ENCODE results near the gene SORT1. TPM values are rescaled to one million over a fixed set of nuclear protein-coding genes. Genes with fewer than 3 reads are reported as not detected.
"Not testable (repeated sequence)": the region's sequence is repeated elsewhere in the genome, so short reads cannot be mapped to it uniquely, and the experiment has no call there.

SORT1 gene
- total RNA-seq, 1 donor from 2014 or later, result 183 TPM

DNA sequence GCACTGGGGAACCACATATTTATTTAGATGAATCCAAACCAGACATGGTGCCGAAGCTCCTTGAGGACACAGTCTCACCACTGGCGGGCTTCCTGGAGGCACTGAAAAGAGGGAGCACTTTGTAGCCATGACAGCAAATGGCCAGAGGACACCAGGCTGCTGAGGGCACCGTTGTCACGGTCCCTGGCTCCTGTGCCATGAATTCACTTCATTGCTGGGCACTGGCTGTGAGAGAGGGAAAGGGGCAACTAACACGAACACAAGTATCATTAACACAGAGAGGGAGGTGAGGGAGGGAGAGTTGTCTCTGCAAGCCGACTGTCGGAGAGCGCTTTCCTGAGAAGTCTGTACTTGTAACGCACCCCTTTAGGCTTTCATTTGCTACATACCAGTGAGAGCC, 105.4 kb downstream of the SORT1 start:
- no peak for DNase-seq
- no peak overlapping the region for H3K27ac ChIP-seq
- intact Hi-C loops (cut with DNase I), result no loop called here
- H3K4me3 ChIP-seq, result no peak overlapping the region
- H3K9me3 ChIP-seq, result no peaks in the 10 kb centered on the region
- no peaks in the 10 kb centered on the region for H3K36me3 ChIP-seq
- no peak for ATAC-seq
- no peaks in the 10 kb centered on the region for H3K4me1 ChIP-seq
- H3K27me3 ChIP-seq, result no peaks in the 10 kb centered on the region
- TF ChIP-seq, protein P1, sequence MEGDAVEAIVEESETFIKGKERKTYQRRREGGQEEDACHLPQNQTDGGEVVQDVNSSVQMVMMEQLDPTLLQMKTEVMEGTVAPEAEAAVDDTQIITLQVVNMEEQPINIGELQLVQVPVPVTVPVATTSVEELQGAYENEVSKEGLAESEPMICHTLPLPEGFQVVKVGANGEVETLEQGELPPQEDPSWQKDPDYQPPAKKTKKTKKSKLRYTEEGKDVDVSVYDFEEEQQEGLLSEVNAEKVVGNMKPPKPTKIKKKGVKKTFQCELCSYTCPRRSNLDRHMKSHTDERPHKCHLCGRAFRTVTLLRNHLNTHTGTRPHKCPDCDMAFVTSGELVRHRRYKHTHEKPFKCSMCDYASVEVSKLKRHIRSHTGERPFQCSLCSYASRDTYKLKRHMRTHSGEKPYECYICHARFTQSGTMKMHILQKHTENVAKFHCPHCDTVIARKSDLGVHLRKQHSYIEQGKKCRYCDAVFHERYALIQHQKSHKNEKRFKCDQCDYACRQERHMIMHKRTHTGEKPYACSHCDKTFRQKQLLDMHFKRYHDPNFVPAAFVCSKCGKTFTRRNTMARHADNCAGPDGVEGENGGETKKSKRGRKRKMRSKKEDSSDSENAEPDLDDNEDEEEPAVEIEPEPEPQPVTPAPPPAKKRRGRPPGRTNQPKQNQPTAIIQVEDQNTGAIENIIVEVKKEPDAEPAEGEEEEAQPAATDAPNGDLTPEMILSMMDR (IDR thresholded peaks at IDR 0.05), result no peak

DNA sequence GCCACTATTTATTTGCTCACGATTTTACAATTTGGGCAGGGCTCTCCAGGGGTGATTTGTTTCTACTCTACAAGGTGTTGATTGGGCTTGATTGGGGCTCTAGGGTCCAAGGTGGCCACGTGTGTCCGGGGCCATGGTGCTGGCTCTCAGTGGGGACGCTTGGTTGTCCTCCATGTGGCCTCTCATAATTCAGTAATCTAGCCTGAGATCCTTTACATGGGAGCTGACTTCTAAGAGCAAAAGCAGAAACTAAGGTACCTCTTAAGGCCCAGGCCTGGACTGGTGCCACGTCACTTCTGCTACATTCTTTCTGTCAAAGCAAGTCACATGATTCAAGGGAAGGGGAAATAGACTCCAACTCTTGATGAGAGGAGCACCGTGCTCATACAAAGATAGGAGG, 106.7 kb downstream of the SORT1 start:
- TF ChIP-seq, protein P1 (IDR thresholded peaks at IDR 0.05), result no peak
- H3K4me3 ChIP-seq, result no peak overlapping the region
- no peaks in the 10 kb centered on the region for H3K27me3 ChIP-seq
- intact Hi-C loops (cut with DNase I), result no loop called here
- no peaks in the 10 kb centered on the region for H3K4me1 ChIP-seq
- ATAC-seq (peak; percentile 87), DNase-seq (no peak)
- no peaks in the 10 kb centered on the region for H3K36me3 ChIP-seq
- peak overlapping the region; percentile 9 for H3K27ac ChIP-seq
- no peaks in the 10 kb centered on the region for H3K9me3 ChIP-seq

DNA sequence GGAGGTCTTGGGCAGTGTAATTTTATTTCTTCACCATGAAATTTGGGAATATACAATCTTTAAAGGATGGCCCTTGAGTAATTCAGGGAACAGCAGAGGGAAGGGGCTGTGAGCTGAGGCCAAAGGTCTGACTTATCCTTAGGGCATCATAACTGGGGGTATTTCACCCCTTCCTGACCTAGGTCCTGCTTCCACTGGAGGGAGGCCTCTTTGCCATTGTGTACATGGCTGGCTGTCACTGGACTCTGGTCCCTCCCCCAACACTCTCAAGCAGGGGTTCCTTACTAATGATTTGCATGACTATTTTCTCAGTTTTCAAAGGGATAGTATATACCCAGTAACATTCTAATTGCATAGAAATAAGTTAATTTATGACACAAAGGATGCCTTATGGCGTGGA, 107.6 kb downstream of the SORT1 start:
- TF ChIP-seq, protein P1 (IDR thresholded peaks at IDR 0.05), result no peak
- intact Hi-C loops (cut with DNase I), result no loop called here
- DNase-seq, result no peak

DNA sequence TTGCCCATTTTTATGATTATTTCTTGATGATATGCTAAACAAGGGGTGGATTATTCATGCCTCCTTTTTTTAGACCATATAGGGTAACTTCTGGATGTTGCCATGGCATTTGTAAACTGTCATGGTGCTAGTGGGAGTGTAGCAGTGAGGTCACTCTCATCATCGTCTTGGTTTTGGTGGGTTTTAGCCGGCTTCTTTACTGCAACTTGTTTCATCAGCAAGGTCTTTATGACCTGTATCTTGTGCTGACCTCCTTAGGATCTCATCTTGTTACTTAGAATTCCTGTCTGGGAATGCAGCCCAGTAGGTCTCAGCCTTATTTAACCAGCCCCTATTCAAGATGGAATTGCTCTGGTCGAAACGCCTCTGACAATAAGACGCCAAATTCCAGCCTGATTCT, 111.0 kb downstream of the SORT1 start:
- ATAC-seq; H3K9me3 ChIP-seq; H3K36me3 ChIP-seq; H3K4me3 ChIP-seq; intact Hi-C loops (cut with DNase I); H3K27me3 ChIP-seq; H3K27ac ChIP-seq; DNase-seq: not testable (repeated sequence)
- peaks cover 16% of the 10 kb centered on the region for H3K4me1 ChIP-seq

More for the DNA sequence above, 107.6 kb downstream of the SORT1 start:
- H3K4me1 ChIP-seq, result no peaks in the 10 kb centered on the region
- H3K9me3 ChIP-seq, result no peaks in the 10 kb centered on the region
- H3K36me3 ChIP-seq, result no peaks in the 10 kb centered on the region
- no peak overlapping the region for H3K4me3 ChIP-seq
- no peak for ATAC-seq
- no peak overlapping the region for H3K27ac ChIP-seq
- no peaks in the 10 kb centered on the region for H3K27me3 ChIP-seq

DNA sequence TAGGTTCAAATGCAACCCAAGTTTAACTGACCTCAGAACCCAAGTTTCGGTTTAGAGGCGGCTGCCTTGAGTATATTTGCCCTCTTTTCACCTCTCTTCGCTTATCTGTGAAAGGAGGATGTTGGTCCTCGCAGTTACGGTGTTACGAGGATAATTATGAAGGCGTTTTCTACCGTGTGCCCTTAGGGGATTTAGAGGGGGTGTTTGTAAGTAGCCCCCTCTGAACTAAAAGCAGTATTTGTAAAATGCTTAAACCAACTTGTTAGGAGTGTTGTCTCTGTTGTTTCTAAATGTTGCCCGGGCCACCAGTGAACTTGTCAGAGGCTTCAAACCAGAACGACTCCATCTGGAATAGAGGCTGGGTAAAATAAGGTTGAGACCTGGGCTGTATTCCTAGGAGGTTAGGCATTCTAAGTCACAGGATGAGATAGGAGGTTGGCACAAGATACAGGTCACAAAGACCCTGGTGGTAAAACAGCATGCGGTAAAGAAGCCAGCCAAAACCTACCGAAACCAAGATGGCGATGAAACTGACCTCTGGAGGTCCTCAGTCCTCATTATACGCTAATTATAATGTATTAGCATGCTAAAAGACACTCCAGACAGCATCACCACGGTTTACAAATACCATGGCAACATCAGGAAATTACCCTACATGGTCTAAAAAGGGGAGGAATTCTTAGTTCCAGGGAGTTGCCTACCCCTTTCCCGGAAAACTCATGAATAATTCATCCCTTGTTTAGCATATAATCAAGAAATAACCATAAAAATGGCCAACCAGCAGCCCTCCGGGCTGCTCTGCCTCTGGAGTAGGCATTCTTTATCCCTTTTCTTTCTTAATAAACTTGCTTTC, 113.7 kb downstream of the SORT1 start:
- H3K4me1 ChIP-seq, result peaks cover 20% of the 10 kb centered on the region
- TF ChIP-seq, protein P1 (IDR thresholded peaks at IDR 0.05), result no peak
- no peaks in the 10 kb centered on the region for H3K36me3 ChIP-seq
- peak overlapping the region; percentile 75 for H3K4me3 ChIP-seq
- ATAC-seq (no peak), DNase-seq (no peak)
- intact Hi-C loops (cut with DNase I), result loop anchor here (5.0 kb wide), 1 partner anchor 113 kb away; the partner anchor contains the start of gene SORT1
- H3K27me3 ChIP-seq, result no peaks in the 10 kb centered on the region
- peak overlapping the region; percentile 86 for H3K27ac ChIP-seq
- H3K9me3 ChIP-seq, result no peaks in the 10 kb centered on the region

DNA sequence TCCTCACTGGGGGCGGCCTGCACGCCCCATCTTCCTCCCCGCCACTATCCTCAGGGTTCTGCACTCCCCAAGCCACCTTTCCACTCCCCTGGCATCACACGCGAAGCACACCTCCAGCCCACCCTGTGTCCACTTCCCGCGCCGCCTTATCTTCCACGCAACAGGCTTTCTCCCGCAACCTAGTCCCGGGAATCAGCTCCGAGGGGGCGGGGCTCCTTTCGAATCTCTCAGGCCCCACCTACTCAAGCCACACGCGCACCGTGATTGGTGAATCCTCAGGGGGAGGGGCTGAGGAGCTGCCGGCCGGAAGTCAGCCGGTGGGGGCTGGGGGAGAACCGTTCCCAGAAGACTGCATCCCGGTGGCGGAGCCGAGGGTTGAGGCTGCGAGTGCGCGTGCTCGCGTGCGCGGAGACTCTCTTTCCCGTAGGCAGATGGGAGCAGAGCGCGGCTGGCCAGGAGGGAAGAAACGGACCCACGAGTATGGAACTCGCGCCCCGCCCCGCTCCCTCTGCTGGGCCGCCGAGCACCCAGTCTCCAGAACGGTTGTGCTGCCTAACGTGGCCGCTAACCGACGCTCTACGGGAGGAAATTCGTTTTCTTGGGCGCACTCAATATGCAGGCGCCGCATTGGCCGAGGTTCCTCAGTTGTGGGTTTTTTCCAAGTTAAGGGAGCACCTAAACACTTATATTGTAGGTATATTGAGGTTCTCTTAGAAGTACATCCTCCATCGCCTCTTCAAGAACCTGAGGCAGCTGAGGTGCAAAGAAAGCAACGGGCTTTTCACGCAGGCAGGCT, 114.6 kb downstream of the SORT1 start, which contains the start of gene PSRC1:
Gene PSRC1 (minus strand): TSS at position 194 of the 796 bp plus-strand sequence.
- DNase-seq, result peak; percentile 97
- peak; percentile 99 for ATAC-seq
- Histone ChIP-seq H3K36me3 (no peaks in the 10 kb centered on the region), H3K27ac (peak within 1 kb of the TSS; percentile 86), H3K4me3 (peak within 1 kb of the TSS; percentile 75), H3K9me3 (no peaks in the 10 kb centered on the region), H3K27me3 (no peaks in the 10 kb centered on the region), H3K4me1 (peaks cover 20% of the 10 kb centered on the region)
- TF ChIP-seq, protein P1 (IDR thresholded peaks at IDR 0.05), result peak; percentile 55
- intact Hi-C loops (cut with DNase I), result loop anchor here (5.0 kb wide), 1 partner anchor 114 kb away; the partner anchor contains the start of gene SORT1

All from upper lobe of right lung (tissue), 1 donor.